Mesendoderm (in vitro differentiated cells): ENCODE measurements around the gene MIB2.

Source experiments
- DNase-seq: peaks from one replicate; pipeline ENCODE4 v3.0.0; 2013
- H2AK5ac ChIP-seq: 2 replicates; pipeline ENCODE4 v1.6.1; 2013; ENCODE audit warnings: low read length, inconsistent platforms
- H2BK120ac ChIP-seq: 2 replicates; pipeline ENCODE4 v1.6.1; 2013; ENCODE audit warnings: low read depth, mild to moderate bottlenecking, low read length, moderate library complexity, mixed read lengths
- H2BK15ac ChIP-seq: replicated peaks from 2 replicates; pipeline ENCODE4 v1.6.1; 2013; ENCODE audit warnings: low read depth, mild to moderate bottlenecking, moderate library complexity
- H2BK5ac ChIP-seq: 2 replicates; pipeline ENCODE4 v1.6.1; 2013; ENCODE audit warnings: low read length, inconsistent platforms
- H3K18ac ChIP-seq: 2 replicates; pipeline ENCODE4 v1.6.1; 2013; ENCODE audit warnings: mild to moderate bottlenecking, low read length, mixed read lengths
- H3K23ac ChIP-seq: one replicate; pipeline ENCODE4 v1.6.1; 2013; ENCODE audit warnings: low read length
- H3K27ac ChIP-seq: 2 replicates; pipeline ENCODE4 v1.5.1; 2013; ENCODE audit warnings: low read depth, mild to moderate bottlenecking, inconsistent platforms, low read length, moderate library complexity
- H3K27me3 ChIP-seq: 2 replicates; pipeline ENCODE4 v1.6.1; 2013; ENCODE audit warnings: low read length, control low read depth, mild to moderate bottlenecking, inconsistent platforms; ENCODE audit not compliant: insufficient read depth, poor library complexity
- H3K36me3 ChIP-seq: 2 replicates; pipeline ENCODE4 v1.6.1; 2013; ENCODE audit warnings: low read length, inconsistent platforms; ENCODE audit not compliant: control insufficient read depth, insufficient read depth
- H3K4ac ChIP-seq: one replicate; pipeline ENCODE4 v1.6.1; 2013; ENCODE audit warnings: low read depth, mild to moderate bottlenecking, low read length, moderate library complexity
- H3K4me1 ChIP-seq: 2 replicates; pipeline ENCODE4 v1.6.1; 2013; ENCODE audit warnings: low read depth, low read length, inconsistent platforms; ENCODE audit not compliant: control insufficient read depth
- H3K4me2 ChIP-seq: 2 replicates; pipeline ENCODE4 v1.6.1; 2013; ENCODE audit warnings: low read length
- H3K4me3 ChIP-seq: 2 replicates; pipeline ENCODE4 v1.5.1; 2013; ENCODE audit warnings: mild to moderate bottlenecking, low read length
- H3K56ac ChIP-seq: one replicate; pipeline ENCODE4 v1.6.1; 2013; ENCODE audit warnings: low read length
- H3K79me1 ChIP-seq: 2 replicates; pipeline ENCODE4 v1.6.1; 2013; ENCODE audit warnings: low read length, inconsistent platforms
- H3K79me2 ChIP-seq: 2 replicates; pipeline ENCODE4 v1.6.1; 2013; ENCODE audit warnings: mild to moderate bottlenecking, low read length; ENCODE audit not compliant: control insufficient read depth, insufficient read depth
- H3K9ac ChIP-seq: 2 replicates; pipeline ENCODE4 v1.6.1; 2013; ENCODE audit warnings: low read length, inconsistent platforms
- H4K5ac ChIP-seq: one replicate; pipeline ENCODE4 v1.6.1; 2013; ENCODE audit warnings: low read length
- H4K8ac ChIP-seq: one replicate; pipeline ENCODE4 v1.6.1; 2013; ENCODE audit warnings: low read depth, mild to moderate bottlenecking, control low read depth, low read length, moderate library complexity
- WGBS: extraction: QIAGEN DNeasy Blood & Tissue Kit; methylation state at CpG from one replicate; pipeline ENCODE4 v1.1.7; 2013; ENCODE audit warnings: low lambda C conversion rate, missing lambda C conversion rate; ENCODE audit not compliant: insufficient coverage; ENCODE audit errors: extremely low coverage; 5-methylcytosine and 5-hydroxymethylcytosine counted together

The MIB2 gene

GRCh38 chr1:1600861-1601563 is 14.3 kb upstream of the MIB2 start:
- peaks cover 14% of the 10 kb centered on the region for H3K27me3 ChIP-seq
- H3K79me1 ChIP-seq = no peaks in the 10 kb centered on the region
- no peak overlapping the region for H2BK120ac ChIP-seq
- H4K8ac ChIP-seq = no peak overlapping the region
- no peak overlapping the region for H2BK15ac ChIP-seq
- no peak overlapping the region for H3K18ac ChIP-seq
- no peak overlapping the region for H3K4ac ChIP-seq
- no peaks in the 10 kb centered on the region for H3K36me3 ChIP-seq
- H3K79me2 ChIP-seq = no peaks in the 10 kb centered on the region
- no peak overlapping the region for H4K5ac ChIP-seq
- no peak overlapping the region for H3K9ac ChIP-seq
- no peak overlapping the region for H3K56ac ChIP-seq
- DNase-seq = no peak
- H3K4me2 ChIP-seq = no peak overlapping the region
- no peak overlapping the region for H3K27ac ChIP-seq
- H3K23ac ChIP-seq = no peak overlapping the region
- H2AK5ac ChIP-seq = no peak overlapping the region
- H3K4me3 ChIP-seq = no peak overlapping the region
- H2BK5ac ChIP-seq = no peak overlapping the region
- no peaks in the 10 kb centered on the region for H3K4me1 ChIP-seq
- no CpG with 5 or more reads among the region's 22 CpGs for WGBS

- Histone ChIP-seq H3K4ac (no peak overlapping the region), H3K27ac (no peak overlapping the region), H4K5ac (no peak overlapping the region), H3K4me3 (no peak overlapping the region), H2BK120ac (no peak overlapping the region), H2BK15ac (no peak overlapping the region), H3K27me3 (peaks cover 14% of the 10 kb centered on the region), H3K18ac (no peak overlapping the region), H3K4me2 (no peak overlapping the region), H3K79me2 (no peaks in the 10 kb centered on the region), H4K8ac (no peak overlapping the region), H3K9ac (no peak overlapping the region), H3K79me1 (no peaks in the 10 kb centered on the region), H2AK5ac (no peak overlapping the region), H3K36me3 (no peaks in the 10 kb centered on the region), H3K56ac (no peak overlapping the region), H2BK5ac (no peak overlapping the region), H3K4me1 (no peaks in the 10 kb centered on the region), H3K23ac (no peak overlapping the region)
- DNase-seq = no peak
- whole genome bisulfite sequencing = no CpG with 5 or more reads among the region's 15 CpGs
Observed at GRCh38 chr1:1601564-1602303, 13.6 kb upstream of the MIB2 start.

GRCh38 chr1:1602304-1602967 is 12.9 kb upstream of the MIB2 start:
- Histone ChIP-seq H4K8ac (no peak overlapping the region), H3K23ac (no peak overlapping the region), H3K36me3 (no peaks in the 10 kb centered on the region), H3K18ac (no peak overlapping the region), H3K4me3 (no peak overlapping the region), H3K27me3 (peaks cover 14% of the 10 kb centered on the region), H4K5ac (no peak overlapping the region), H3K4me1 (no peaks in the 10 kb centered on the region), H3K4me2 (no peak overlapping the region), H2AK5ac (no peak overlapping the region), H3K27ac (no peak overlapping the region), H3K79me2 (no peaks in the 10 kb centered on the region), H3K79me1 (no peaks in the 10 kb centered on the region), H2BK5ac (no peak overlapping the region), H3K56ac (no peak overlapping the region), H2BK15ac (no peak overlapping the region), H2BK120ac (no peak overlapping the region), H3K9ac (no peak overlapping the region), H3K4ac (no peak overlapping the region)
- WGBS = no CpG with 5 or more reads among the region's 18 CpGs
- no peak for DNase-seq

GRCh38 chr1:1602968-1603506 is 12.3 kb upstream of the MIB2 start:
- Histone ChIP-seq H3K4me3 (no peak overlapping the region), H3K9ac (no peak overlapping the region), H2AK5ac (no peak overlapping the region), H3K4me1 (no peaks in the 10 kb centered on the region), H2BK120ac (no peak overlapping the region), H4K5ac (no peak overlapping the region), H4K8ac (no peak overlapping the region), H3K79me2 (no peaks in the 10 kb centered on the region), H3K4ac (no peak overlapping the region), H3K18ac (no peak overlapping the region), H3K56ac (no peak overlapping the region), H3K27me3 (peaks cover 14% of the 10 kb centered on the region), H3K27ac (no peak overlapping the region), H3K79me1 (no peaks in the 10 kb centered on the region), H2BK5ac (no peak overlapping the region), H2BK15ac (no peak overlapping the region), H3K23ac (no peak overlapping the region), H3K4me2 (no peak overlapping the region), H3K36me3 (no peaks in the 10 kb centered on the region)
- no CpG with 5 or more reads among the region's 13 CpGs for WGBS
- DNase-seq = no peak

GRCh38 chr1:1603671-1604373 is 11.5 kb upstream of the MIB2 start:
- H3K27me3 ChIP-seq = peaks cover 10% of the 10 kb centered on the region
- H3K27ac ChIP-seq = no peak overlapping the region
- no peak for DNase-seq
- H4K5ac ChIP-seq = no peak overlapping the region
- H3K36me3 ChIP-seq = no peaks in the 10 kb centered on the region
- H3K4ac ChIP-seq = no peak overlapping the region
- H3K56ac ChIP-seq = no peak overlapping the region
- no peak overlapping the region for H3K4me3 ChIP-seq
- H3K23ac ChIP-seq = no peak overlapping the region
- no peaks in the 10 kb centered on the region for H3K79me2 ChIP-seq
- no peak overlapping the region for H2BK5ac ChIP-seq
- no peak overlapping the region for H4K8ac ChIP-seq
- no peaks in the 10 kb centered on the region for H3K79me1 ChIP-seq
- no CpG with 5 or more reads among the region's 13 CpGs for WGBS
- H3K4me1 ChIP-seq = no peaks in the 10 kb centered on the region
- no peak overlapping the region for H2BK120ac ChIP-seq
- H3K9ac ChIP-seq = no peak overlapping the region
- no peak overlapping the region for H3K4me2 ChIP-seq
- no peak overlapping the region for H3K18ac ChIP-seq
- H2AK5ac ChIP-seq = no peak overlapping the region
- no peak overlapping the region for H2BK15ac ChIP-seq
